HCEC 1CT (cell line): ENCODE measurements around the gene GALP.
A peak's percentile ranks its signal among the peaks of the same experiment; 100 is the strongest.
"Not testable (repeated sequence)": the region's sequence is repeated elsewhere in the genome, so short reads cannot be mapped to it uniquely, and the experiment has no call there.

ENCODE experiments used
- DNase-seq: peaks from one replicate; pipeline ENCODE4 v3.0.0-alpha.2; 2017

GALP gene

DNA sequence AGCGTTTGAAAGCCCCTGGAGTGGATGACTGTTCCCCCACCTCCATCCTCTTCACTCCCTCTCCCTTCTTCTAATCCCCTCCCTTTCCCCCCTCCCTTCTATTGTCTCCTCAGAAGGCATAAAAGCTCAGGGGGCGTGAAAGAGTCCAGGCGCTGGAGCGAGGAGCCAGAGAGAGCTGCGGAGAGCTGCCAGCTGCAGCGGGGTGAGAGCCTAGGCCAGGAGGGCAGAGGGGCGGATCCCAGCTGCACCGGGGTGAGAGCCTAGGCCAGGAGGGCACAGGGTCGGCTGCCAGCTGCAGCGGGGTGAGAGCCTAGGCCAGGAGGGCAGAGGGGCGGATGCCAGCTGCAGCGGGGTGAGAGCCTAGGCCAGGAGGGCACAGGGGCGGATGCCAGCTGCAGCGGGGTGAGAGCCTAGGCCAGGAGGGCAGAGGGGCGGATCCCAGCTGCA lies at the start of gene GALP:
TSS of gene GALP (plus strand) at position 148 of the 447 bp plus-strand sequence. CDS start 1,101 bp downstream, outside the sequence.
- DNase-seq = not testable (repeated sequence)

DNA sequence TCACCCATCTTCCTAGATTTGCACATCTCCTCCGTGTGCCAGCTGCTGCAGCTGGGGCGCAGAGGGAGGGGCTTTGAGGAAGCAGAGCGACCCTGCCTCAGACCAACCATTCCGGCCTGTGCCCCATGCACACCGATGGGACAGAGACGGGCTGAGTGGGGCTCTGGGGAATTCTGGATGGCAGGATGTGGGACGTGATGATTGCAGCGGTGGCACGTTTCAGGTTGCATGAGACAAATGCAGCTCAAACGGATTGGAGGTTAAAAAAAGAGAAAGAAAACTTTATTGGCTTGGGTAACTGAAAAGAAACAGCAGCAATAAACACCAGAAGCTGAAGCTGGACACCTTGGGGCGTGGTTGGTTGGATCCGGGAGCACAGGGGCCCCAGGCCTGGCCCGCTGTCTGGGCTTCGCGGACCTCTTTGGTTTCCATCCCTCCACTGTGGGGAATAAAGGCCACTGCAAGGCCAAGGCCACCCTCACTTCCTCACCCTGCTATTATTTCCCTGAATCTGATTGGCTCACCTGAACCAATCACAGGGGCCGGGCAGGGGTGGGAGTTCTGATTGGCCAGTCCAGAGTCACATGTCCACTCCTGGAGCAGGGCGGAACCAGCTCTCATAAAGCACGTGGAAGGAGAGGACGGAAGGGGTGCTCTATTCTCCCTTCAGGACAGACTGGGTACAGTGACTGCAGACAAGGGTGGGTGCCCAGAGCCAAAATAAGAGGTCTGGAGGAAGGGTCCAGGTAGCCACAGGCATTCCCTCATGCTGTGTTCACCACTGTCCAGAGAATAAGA lies 48.6 kb upstream of the GALP start:
- no peak for DNase-seq

DNA sequence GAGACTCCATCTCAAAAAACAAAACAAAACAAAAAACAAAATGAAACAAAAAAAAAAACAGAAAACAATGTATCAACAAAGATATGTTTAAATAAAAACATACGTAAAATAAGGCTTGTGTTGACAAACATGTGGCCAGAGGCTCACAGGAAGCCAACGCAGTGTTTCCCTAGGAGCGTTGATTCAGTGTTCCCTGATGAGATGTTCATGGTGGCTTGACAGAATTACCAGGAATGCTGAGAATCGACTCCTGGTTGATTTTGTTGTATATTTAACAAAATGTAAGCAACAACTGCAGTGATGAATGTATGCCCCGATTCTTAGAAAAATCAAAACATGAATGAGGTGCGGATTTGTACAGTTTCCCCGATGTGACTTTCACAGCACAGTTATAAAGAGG lies 45.8 kb upstream of the GALP start:
- DNase-seq = no peak

- no peak for DNase-seq
Measured at GRCh38 chr19:56131651-56132050, 44.2 kb upstream of the GALP start.

DNA sequence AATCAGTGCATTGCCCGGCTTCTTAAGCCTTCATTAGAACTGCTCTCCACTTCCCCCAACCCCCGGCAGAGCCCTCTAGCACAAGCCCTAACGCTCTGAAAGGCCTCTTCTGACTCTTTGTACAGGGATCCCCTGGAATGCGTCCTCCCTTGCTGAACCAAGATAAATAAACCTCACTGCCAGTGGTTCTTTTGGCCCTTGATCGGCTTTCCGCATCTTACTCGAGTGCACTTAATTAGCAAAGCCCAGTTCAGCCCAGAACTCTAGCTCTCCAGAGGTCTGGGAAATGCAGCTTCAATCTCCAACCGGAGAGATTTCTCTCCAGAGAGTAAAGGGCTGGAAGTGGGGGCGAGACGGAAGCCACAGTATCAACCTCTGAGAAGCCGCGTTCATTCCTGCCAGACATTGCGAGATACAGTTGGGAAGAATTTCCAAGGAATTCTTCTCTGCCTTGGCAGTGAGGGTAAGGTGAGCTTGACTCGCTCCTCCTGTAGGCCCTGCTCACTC lies 43.4 kb upstream of the GALP start:
- peak; percentile 28 for DNase-seq

DNA sequence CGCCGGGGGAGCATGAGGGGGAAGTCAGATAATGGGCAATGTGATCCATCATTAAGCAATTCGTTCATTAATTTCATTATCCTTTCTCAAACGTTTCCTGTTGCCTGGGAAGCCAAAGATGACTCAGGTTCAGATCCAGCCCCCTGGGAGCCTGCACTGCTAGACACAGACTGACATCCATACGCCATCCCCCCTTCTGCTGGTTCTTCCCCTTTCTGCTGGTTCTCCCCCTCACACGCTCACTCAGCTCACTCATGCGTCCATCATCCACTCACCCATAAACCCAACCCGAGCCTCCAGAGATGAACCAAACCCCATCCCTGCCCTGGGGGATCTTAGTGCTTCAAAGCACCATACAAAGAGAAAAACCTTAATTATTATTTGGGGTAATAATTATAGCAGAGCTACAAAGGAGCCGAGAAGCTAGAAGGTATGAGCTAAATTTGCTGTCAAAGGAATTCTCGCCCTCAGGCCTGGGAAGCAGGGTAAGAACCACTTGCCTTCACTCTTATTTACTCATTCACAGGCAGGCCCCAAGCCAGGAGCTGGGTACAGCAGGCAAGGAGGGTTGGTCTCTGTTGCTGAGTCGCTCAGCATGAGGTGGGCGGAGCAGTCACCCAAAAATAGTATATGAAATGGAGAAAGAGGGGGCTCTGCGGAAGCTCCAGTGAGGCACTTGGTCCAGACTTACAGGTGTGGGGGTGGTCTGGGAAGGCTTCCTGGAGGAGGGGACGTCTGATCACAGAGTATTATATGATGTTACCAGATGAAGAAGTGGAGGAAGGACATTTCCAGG lies 41.8 kb upstream of the GALP start:
- DNase-seq = no peak

GRCh38 chr19:56134654-56134921 lies 41.2 kb upstream of the GALP start:
- DNase-seq = no peak

GRCh38 chr19:56136362-56136761 lies 39.4 kb upstream of the GALP start:
- no peak for DNase-seq

GRCh38 chr19:56137405-56137804 lies 38.4 kb upstream of the GALP start:
- DNase-seq = no peak

GRCh38 chr19:56138069-56138468 lies 37.7 kb upstream of the GALP start:
- peak; percentile 25 for DNase-seq

GRCh38 chr19:56139847-56140582 lies 35.8 kb upstream of the GALP start:
- peak; percentile 2 for DNase-seq

DNA sequence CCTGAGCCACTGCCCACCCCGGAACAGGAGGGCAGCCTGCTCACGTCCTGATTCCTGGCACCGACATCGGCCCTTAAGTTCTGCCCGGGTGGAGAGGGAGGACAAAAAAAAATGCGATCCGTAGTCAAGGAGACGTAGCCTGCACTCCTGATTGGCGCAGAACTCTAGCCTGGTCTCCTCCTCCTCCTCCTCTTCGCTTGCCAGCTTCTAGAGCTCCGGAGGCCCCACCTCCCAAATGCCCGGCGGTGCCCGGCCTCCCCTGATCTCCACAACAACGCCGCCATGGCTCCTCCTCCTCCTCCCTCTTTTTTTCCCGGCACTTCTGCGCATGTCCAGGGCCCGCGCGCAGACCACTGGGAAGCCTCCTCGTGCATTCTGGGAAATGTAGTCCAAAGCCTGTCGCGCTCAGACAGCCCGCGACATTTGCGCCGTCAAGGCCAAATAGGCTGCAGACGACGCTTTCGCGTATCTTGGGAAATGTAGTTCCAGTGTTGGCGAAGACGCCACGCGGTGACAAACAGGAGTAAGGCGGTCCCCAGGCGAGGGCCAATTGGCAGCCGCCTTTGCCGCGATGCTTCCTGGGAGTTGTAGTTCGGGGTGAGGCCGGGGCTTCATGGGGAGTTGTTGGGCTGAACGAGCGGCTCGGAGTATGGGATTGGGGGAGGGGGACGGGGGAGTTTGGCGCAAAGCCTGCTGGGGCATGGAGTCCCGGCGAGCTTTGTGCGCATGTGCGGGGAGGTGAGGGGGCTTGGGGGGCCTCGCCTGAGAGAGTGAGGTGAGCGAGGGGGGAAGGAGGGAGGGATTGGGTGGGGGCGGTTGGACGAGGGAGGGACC lies 35.0 kb upstream of the GALP start, which contains the start of gene ZNF444:
TSS of gene ZNF444 (plus strand) at position 705 of the 834 bp plus-strand sequence. CDS start 5,625 bp downstream, outside the sequence.
- DNase-seq = peak; percentile 97

GRCh38 chr19:56141417-56141993 lies 34.3 kb upstream of the GALP start:
- DNase-seq = no peak

- DNase-seq = no peak
Measured at GRCh38 chr19:56142087-56142787, 33.6 kb upstream of the GALP start.

- DNase-seq = no peak
Measured at GRCh38 chr19:56142897-56143434, 32.8 kb upstream of the GALP start.

DNA sequence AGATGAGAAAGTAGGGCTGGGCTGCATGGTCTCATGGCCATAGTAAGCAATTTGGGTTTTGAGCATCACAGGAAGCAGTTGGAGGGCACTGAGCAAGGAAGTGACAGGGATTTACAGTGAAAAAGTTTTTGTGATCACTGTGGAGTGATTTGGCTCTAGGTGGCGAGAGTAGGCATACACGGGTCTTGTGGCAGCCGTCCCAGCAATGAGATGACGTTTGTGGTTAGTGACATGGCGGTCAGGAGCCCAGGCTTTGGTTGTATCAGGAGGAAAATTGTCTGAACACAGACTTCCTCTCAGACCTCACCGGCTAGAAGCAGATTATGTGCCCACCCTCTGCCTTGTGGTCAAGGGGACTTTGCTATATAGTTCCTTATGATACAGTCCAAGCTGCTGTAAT lies 31.4 kb upstream of the GALP start:
- DNase-seq = no peak

- no peak for DNase-seq
Measured at GRCh38 chr19:56144831-56145230, 31.0 kb upstream of the GALP start.

GRCh38 chr19:56145698-56146097 lies 30.1 kb upstream of the GALP start:
- DNase-seq = no peak

DNA sequence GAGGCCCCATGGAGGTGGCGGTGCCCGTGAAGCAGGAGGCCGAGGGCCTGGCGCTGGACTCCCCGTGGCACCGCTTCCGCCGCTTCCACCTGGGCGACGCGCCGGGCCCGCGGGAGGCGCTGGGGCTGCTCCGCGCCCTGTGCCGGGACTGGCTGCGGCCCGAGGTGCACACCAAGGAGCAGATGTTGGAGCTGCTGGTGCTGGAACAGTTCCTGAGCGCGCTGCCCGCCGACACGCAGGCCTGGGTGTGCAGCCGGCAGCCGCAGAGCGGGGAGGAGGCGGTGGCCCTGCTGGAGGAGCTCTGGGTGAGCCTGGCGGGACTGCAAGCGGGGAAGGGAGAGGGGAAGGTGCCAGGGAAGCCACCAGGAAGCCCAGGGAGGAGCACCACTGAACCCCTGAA lies 28.9 kb upstream of the GALP start:
- no peak for DNase-seq

DNA sequence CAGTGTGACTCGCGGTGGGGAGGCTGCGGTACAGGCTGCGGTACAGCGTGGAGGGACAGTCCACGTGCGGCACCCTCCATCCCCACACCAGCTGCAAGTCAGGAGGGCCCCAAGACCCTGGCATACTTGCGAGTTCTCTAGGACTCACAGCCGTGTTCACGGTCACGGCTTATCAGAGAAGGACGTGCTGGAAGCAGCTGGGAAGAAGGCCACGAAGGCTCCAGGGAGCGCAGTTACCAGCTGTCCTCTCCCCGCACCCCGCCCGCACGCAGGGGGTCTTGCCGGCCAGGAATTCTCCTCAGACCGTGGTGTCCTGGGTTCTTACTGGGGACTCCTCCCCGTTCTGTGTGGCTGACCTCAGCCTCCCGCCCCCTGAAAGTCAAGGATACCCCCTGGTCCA lies 28.5 kb upstream of the GALP start:
- DNase-seq = no peak

- DNase-seq = no peak
Measured at GRCh38 chr19:56148096-56148495, 27.7 kb upstream of the GALP start.
